Sigmoid colon (tissue), 4 donors: ENCODE results near the gene RASGEF1B.

Source experiments
- POLR2A ChIP-seq, 2 donors: fragments of 450-650 bp; IDR thresholded peaks; one replicate each; pipeline ENCODE4 v1.6.1; 2016; ENCODE audit warnings: antibody characterized with exemption in 2 of 2, mild to moderate bottlenecking in 2 of 2, moderate library complexity in 2 of 2
- POLR2AphosphoS5 ChIP-seq, 4 donors: sonication (generic); formaldehyde crosslinking; IDR thresholded peaks; one replicate each; pipeline ENCODE4 v1.6.1; 2017; ENCODE audit warnings: antibody characterized with exemption in 4 of 4
- TF ChIP-seq, protein P1 (sequence below), 4 experiments: fragments of 450-650 bp in 3 of 4; fragments of 200-600 bp in 1 of 4; IDR thresholded peaks; one replicate each; pipeline ENCODE4 v1.5.1; 2016 to 2019; ENCODE audit warnings: antibody characterized with exemption in 4 of 4, mild to moderate bottlenecking in 3 of 4, moderate library complexity in 2 of 4

DNA sequence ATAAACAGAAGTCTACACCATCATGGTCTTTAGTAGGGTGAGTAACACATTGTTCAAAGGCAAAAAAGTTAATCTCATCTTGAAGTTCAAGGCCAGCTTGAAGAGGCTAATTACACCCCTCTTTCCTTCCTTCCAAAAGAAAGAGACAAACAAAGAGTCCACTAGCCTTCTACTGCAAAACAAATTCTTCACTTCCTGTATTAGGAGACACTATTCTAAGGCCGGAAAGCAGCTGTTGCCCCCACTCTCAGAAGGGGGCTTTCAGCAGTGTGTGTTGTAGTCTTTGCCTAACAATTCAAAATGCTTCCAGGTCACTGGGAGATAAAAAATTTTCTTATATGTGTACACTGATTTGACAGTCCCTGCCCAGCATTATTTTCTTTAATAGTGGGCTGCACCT lies 25.1 kb downstream of the RASGEF1B start:
- TF ChIP-seq POLR2A (IDR thresholded peaks at IDR 0.05) (no peak), POLR2AphosphoS5 (IDR thresholded peaks at IDR 0.05) (no peak)
- TF ChIP-seq, protein P1, sequence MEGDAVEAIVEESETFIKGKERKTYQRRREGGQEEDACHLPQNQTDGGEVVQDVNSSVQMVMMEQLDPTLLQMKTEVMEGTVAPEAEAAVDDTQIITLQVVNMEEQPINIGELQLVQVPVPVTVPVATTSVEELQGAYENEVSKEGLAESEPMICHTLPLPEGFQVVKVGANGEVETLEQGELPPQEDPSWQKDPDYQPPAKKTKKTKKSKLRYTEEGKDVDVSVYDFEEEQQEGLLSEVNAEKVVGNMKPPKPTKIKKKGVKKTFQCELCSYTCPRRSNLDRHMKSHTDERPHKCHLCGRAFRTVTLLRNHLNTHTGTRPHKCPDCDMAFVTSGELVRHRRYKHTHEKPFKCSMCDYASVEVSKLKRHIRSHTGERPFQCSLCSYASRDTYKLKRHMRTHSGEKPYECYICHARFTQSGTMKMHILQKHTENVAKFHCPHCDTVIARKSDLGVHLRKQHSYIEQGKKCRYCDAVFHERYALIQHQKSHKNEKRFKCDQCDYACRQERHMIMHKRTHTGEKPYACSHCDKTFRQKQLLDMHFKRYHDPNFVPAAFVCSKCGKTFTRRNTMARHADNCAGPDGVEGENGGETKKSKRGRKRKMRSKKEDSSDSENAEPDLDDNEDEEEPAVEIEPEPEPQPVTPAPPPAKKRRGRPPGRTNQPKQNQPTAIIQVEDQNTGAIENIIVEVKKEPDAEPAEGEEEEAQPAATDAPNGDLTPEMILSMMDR (IDR thresholded peaks at IDR 0.05): no peak
